ENCODE measurements around the gene THSD1.
A peak's percentile ranks its signal among the peaks of the same experiment; 100 is the strongest.
"Not testable (repeated sequence)": the region's sequence is repeated elsewhere in the genome, so short reads cannot be mapped to it uniquely, and the experiment has no call there.

THSD1 gene

GRCh38 chr13:52373277-52373676, 32.7 kb downstream of the THSD1 start:
- in situ Hi-C loops (cut with HindIII; ENCODE audit: low pct_ligation_motif_present, low pct_unique_long_range_greater_than_20kb, low sequenced_read_pairs): not testable (repeated sequence)

GRCh38 chr13:52371736-52372247, 34.2 kb downstream of the THSD1 start:
- in situ Hi-C loops (cut with HindIII; ENCODE audit: low pct_ligation_motif_present, low pct_unique_long_range_greater_than_20kb, low sequenced_read_pairs): no loop called here
- DNase-seq: peak; percentile 29

More at GRCh38 chr13:52373277-52373676, 32.7 kb downstream of the THSD1 start:
- DNase-seq: peak; percentile 3

- in situ Hi-C loops (cut with HindIII; ENCODE audit: low pct_ligation_motif_present, low pct_unique_long_range_greater_than_20kb, low sequenced_read_pairs): no loop called here
- DNase-seq: no peak
These were observed 39.7 kb downstream of the THSD1 start for GRCh38 chr13:52366291-52366690.

- in situ Hi-C loops (cut with HindIII; ENCODE audit: low pct_ligation_motif_present, low pct_unique_long_range_greater_than_20kb, low sequenced_read_pairs); DNase-seq: not testable (repeated sequence)
These were observed 43.6 kb downstream of the THSD1 start for GRCh38 chr13:52362169-52362887.

GRCh38 chr13:52361225-52361624, 44.7 kb downstream of the THSD1 start:
- in situ Hi-C loops (cut with HindIII; ENCODE audit: low pct_ligation_motif_present, low pct_unique_long_range_greater_than_20kb, low sequenced_read_pairs): no loop called here
- DNase-seq: no peak

- in situ Hi-C loops (cut with HindIII; ENCODE audit: low pct_ligation_motif_present, low pct_unique_long_range_greater_than_20kb, low sequenced_read_pairs): no loop called here
These were observed 46.4 kb downstream of the THSD1 start for GRCh38 chr13:52359534-52359933.

GRCh38 chr13:52356327-52356726, 49.6 kb downstream of the THSD1 start:
- DNase-seq: peak; percentile 60
- in situ Hi-C loops (cut with HindIII; ENCODE audit: low pct_ligation_motif_present, low pct_unique_long_range_greater_than_20kb, low sequenced_read_pairs): no loop called here

More at GRCh38 chr13:52359534-52359933, 46.4 kb downstream of the THSD1 start:
- no peak for DNase-seq

- DNase-seq: no peak
- in situ Hi-C loops (cut with HindIII; ENCODE audit: low pct_ligation_motif_present, low pct_unique_long_range_greater_than_20kb, low sequenced_read_pairs): no loop called here
These were observed 52.8 kb downstream of the THSD1 start for GRCh38 chr13:52353193-52353592.

- in situ Hi-C loops (cut with HindIII; ENCODE audit: low pct_ligation_motif_present, low pct_unique_long_range_greater_than_20kb, low sequenced_read_pairs): no loop called here
- DNase-seq: peak; percentile 67
These were observed 56.8 kb downstream of the THSD1 start for GRCh38 chr13:52348983-52349780.

GRCh38 chr13:52348071-52348470, 57.9 kb downstream of the THSD1 start:
- in situ Hi-C loops (cut with HindIII; ENCODE audit: low pct_ligation_motif_present, low pct_unique_long_range_greater_than_20kb, low sequenced_read_pairs): no loop called here
- peak; percentile 90 for DNase-seq

- in situ Hi-C loops (cut with HindIII; ENCODE audit: low pct_ligation_motif_present, low pct_unique_long_range_greater_than_20kb, low sequenced_read_pairs): no loop called here
- DNase-seq: no peak
These were observed 60.2 kb downstream of the THSD1 start for GRCh38 chr13:52345631-52346251.

- in situ Hi-C loops (cut with HindIII; ENCODE audit: low pct_ligation_motif_present, low pct_unique_long_range_greater_than_20kb, low sequenced_read_pairs): no loop called here
- DNase-seq: no peak
These were observed 60.9 kb downstream of the THSD1 start for GRCh38 chr13:52345048-52345447.

GRCh38 chr13:52344108-52344507, 61.9 kb downstream of the THSD1 start:
- no peak for DNase-seq
- in situ Hi-C loops (cut with HindIII; ENCODE audit: low pct_ligation_motif_present, low pct_unique_long_range_greater_than_20kb, low sequenced_read_pairs): no loop called here

- in situ Hi-C loops (cut with HindIII; ENCODE audit: low pct_ligation_motif_present, low pct_unique_long_range_greater_than_20kb, low sequenced_read_pairs); DNase-seq: not testable (repeated sequence)
These were observed 63.8 kb downstream of the THSD1 start for GRCh38 chr13:52342203-52342602.

GRCh38 chr13:52337828-52338455, 68.0 kb downstream of the THSD1 start:
- in situ Hi-C loops (cut with HindIII; ENCODE audit: low pct_ligation_motif_present, low pct_unique_long_range_greater_than_20kb, low sequenced_read_pairs); DNase-seq: not testable (repeated sequence)

GRCh38 chr13:52334107-52334506, 71.9 kb downstream of the THSD1 start:
- DNase-seq; in situ Hi-C loops (cut with HindIII; ENCODE audit: low pct_ligation_motif_present, low pct_unique_long_range_greater_than_20kb, low sequenced_read_pairs): not testable (repeated sequence)

- DNase-seq; in situ Hi-C loops (cut with HindIII; ENCODE audit: low pct_ligation_motif_present, low pct_unique_long_range_greater_than_20kb, low sequenced_read_pairs): not testable (repeated sequence)
These were observed 74.1 kb downstream of the THSD1 start for GRCh38 chr13:52331844-52332243.

Data from ACHN (cell line).